Right atrium auricular region (tissue), 2 donors: ENCODE data around the gene WWOX. TPM values are rescaled to one million over a fixed set of nuclear protein-coding genes. Genes with fewer than 3 reads are reported as not detected.

Experiments
- DNase-seq: peaks from one replicate; pipeline ENCODE4 v3.0.0-alpha.2; 2019; ENCODE audit warnings: low spot score
- H3K27ac ChIP-seq, 2 donors: fragments of 200-600 bp; sonication (generic); 1 replicate in 1 of 2; 2 replicates in 1 of 2; pipeline ENCODE4 v1.5.1; 2016 to 2019
- H3K27me3 ChIP-seq, 2 donors: fragments of 200-600 bp; sonication (generic); one replicate each; pipeline versions ENCODE4 v1.5.1 to v1.6.0; 2017 to 2019
- H3K36me3 ChIP-seq: fragments of 200-600 bp; sonication (generic); one replicate; pipeline ENCODE4 v1.5.1; 2016
- H3K4me1 ChIP-seq, 2 donors: fragments of 200-600 bp; sonication (generic); one replicate each; pipeline versions ENCODE4 v1.5.1 to v1.6.0; 2017 to 2019
- H3K4me3 ChIP-seq, 2 donors: fragments of 200-600 bp; sonication (generic); 1 replicate in 1 of 2; 2 replicates in 1 of 2; pipeline ENCODE4 v1.5.1; 2017 to 2019; ENCODE audit warnings: mild to moderate bottlenecking in 1 of 2, moderate library complexity in 1 of 2
- H3K9me3 ChIP-seq, 2 donors: fragments of 200-600 bp; sonication (generic); one replicate each; pipeline ENCODE4 v1.5.1; 2019
- CTCF ChIP-seq, 2 donors: fragments of 200-600 bp; sonication (generic); IDR thresholded peaks; one replicate each; pipeline ENCODE4 v1.5.1; 2019; ENCODE audit warnings: antibody characterized with exemption in 2 of 2
- total RNA-seq, 2 donors: library from RNA; depleted of rRNA; stranded (reverse); fragments of >200 nt; gene quantifications; one replicate each; pipeline ENCODE4 v1.1.0, GENCODE V29; 2016

Gene WWOX
- total RNA-seq, 2 donors from 2014 or later: 14.8 to 20.8 TPM

- Histone ChIP-seq H3K4me1 (peaks cover 0 to 19% of the 10 kb centered on the region in 2 donors), H3K27ac (no peak overlapping the region), H3K27me3 (no peaks in the 10 kb centered on the region), H3K9me3 (no peaks in the 10 kb centered on the region), H3K36me3 (no peaks in the 10 kb centered on the region), H3K4me3 (no peak overlapping the region)
- no peak for DNase-seq
- TF ChIP-seq CTCF (IDR thresholded peaks at IDR 0.05): no peak
Measured at GRCh38 chr16:78386557-78387324, 287.3 kb downstream of the WWOX start.

- no peak overlapping the region for H3K27ac ChIP-seq
- no peak for DNase-seq
- no peak for TF ChIP-seq CTCF (IDR thresholded peaks at IDR 0.05)
- no peaks in the 10 kb centered on the region for H3K27me3 ChIP-seq
- peaks cover 0 to 19% of the 10 kb centered on the region in 2 donors for H3K4me1 ChIP-seq
- H3K36me3 ChIP-seq: no peaks in the 10 kb centered on the region
- H3K4me3 ChIP-seq: no peak overlapping the region
- H3K9me3 ChIP-seq: no peaks in the 10 kb centered on the region
Measured at GRCh38 chr16:78389009-78389498, 289.6 kb downstream of the WWOX start.

- H3K4me3 ChIP-seq: no peak overlapping the region
- TF ChIP-seq CTCF (IDR thresholded peaks at IDR 0.05): no peak
- H3K27ac ChIP-seq: no peak overlapping the region
Measured at GRCh38 chr16:78390092-78390491, 290.6 kb downstream of the WWOX start.

GRCh38 chr16:78390508-78391324 lies 291.3 kb downstream of the WWOX start:
- TF ChIP-seq CTCF (IDR thresholded peaks at IDR 0.05): no peak
- Histone ChIP-seq H3K4me3 (no peak overlapping the region), H3K9me3 (no peaks in the 10 kb centered on the region), H3K36me3 (no peaks in the 10 kb centered on the region), H3K27ac (no peak overlapping the region), H3K27me3 (no peaks in the 10 kb centered on the region), H3K4me1 (peaks cover 0 to 19% of the 10 kb centered on the region in 2 donors)
- DNase-seq: no peak

More at GRCh38 chr16:78390092-78390491, 290.6 kb downstream of the WWOX start:
- H3K27me3 ChIP-seq: no peaks in the 10 kb centered on the region
- peaks cover 0 to 19% of the 10 kb centered on the region in 2 donors for H3K4me1 ChIP-seq
- no peaks in the 10 kb centered on the region for H3K36me3 ChIP-seq
- H3K9me3 ChIP-seq: no peaks in the 10 kb centered on the region
- DNase-seq: no peak

GRCh38 chr16:78392585-78393195 lies 293.2 kb downstream of the WWOX start:
- Histone ChIP-seq H3K27me3 (no peaks in the 10 kb centered on the region), H3K36me3 (no peaks in the 10 kb centered on the region), H3K27ac (peak overlapping the region in 1 of 2 donors; percentile 13), H3K9me3 (no peaks in the 10 kb centered on the region), H3K4me1 (peaks cover 0 to 19% of the 10 kb centered on the region in 2 donors), H3K4me3 (no peak overlapping the region)
- no peak for TF ChIP-seq CTCF (IDR thresholded peaks at IDR 0.05)
- no peak for DNase-seq
